Smooth muscle cell of the umbilical artery (primary cell): ENCODE data around the gene ZNF300. TPM values are rescaled to one million over a fixed set of nuclear protein-coding genes. Genes with fewer than 3 reads are reported as not detected.

Source experiments
- total RNA-seq: library from RNA; depleted of rRNA; stranded (reverse); fragments of >200 nt; gene quantifications from 2 replicates; pipeline ENCODE4 v1.2.3, GENCODE V29; 2014

Gene ZNF300
- total RNA-seq = 5.0 and 7.4 TPM in 2 replicates

GRCh38 chr5:150904479-150905311 is at the start of gene ZNF300:
Gene ZNF300, minus strand, starts transcription at chr5:150904980. Its CDS starts 1,825 bp downstream, at chr5:150903155.

GRCh38 chr5:150846308-150846653 is 58.5 kb downstream of the ZNF300 start, which contains the start of gene IRGM:
Gene IRGM, plus strand, starts transcription at chr5:150846521. Its CDS starts 1,603 bp downstream, at chr5:150848124.

Other genes starting within 250 kb of the ZNF300 start
- 0.30 and 0.32 TPM in 2 replicates for gene MYOZ3, start 243.7 kb downstream of the ZNF300 start, total RNA-seq
- gene RBM22, start 203.9 kb downstream of the ZNF300 start, total RNA-seq = 23.2 and 29.2 TPM in 2 replicates
- 75.1 and 89.3 TPM in 2 replicates for gene DCTN4, start 146.0 kb downstream of the ZNF300 start, total RNA-seq
- gene SMIM3, start 126.2 kb downstream of the ZNF300 start, total RNA-seq = 143 and 233 TPM in 2 replicates
- gene IRGM, start 58.5 kb downstream of the ZNF300 start, total RNA-seq = not detected in 2 replicates
- gene GPX3, start 115.6 kb upstream of the ZNF300 start, total RNA-seq = 1.1 and 1.2 TPM in 2 replicates
- 119 and 190 TPM in 2 replicates for gene TNIP1, start 176.1 kb upstream of the ZNF300 start, total RNA-seq